Measurements from ENCODE around the gene RPS6KA6. TPM values are rescaled to one million over a fixed set of nuclear protein-coding genes. Genes with fewer than 3 reads are reported as not detected.

RPS6KA6 gene
- total RNA-seq, 4 donors from 2014 or later: 3.1 to 5.4 (median 3.9) TPM

- no peak for DNase-seq (ENCODE audit: extremely low spot score)
- intact Hi-C loops (cut with DNase I): no loop called here
- Histone ChIP-seq H3K4me3 (no peak overlapping the region), H3K36me3 (no peaks in the 10 kb centered on the region), H3K27ac (replicated peaks in 1 of 4) (no peak overlapping the region), H3K27me3 (peaks cover 0 to 7% (median 0%) of the 10 kb centered on the region in 4 donors), H3K9me3 (no peaks in the 10 kb centered on the region), H3K4me1 (no peaks in the 10 kb centered on the region)
- TF ChIP-seq CTCF (IDR thresholded peaks at IDR 0.05): no peak
- no peak for TF ChIP-seq POLR2AphosphoS5 (IDR thresholded peaks at IDR 0.05)
- no peak for TF ChIP-seq POLR2A (IDR thresholded peaks at IDR 0.05; ENCODE audit: low read depth)
- no peak for TF ChIP-seq EP300 (IDR thresholded peaks at IDR 0.05)
- 66% methylated on average over 4 of the region's 4 CpGs for WGBS
These were observed 143.9 kb downstream of the RPS6KA6 start for GRCh38 chrX:84044051-84044450.

Small RNA genes within 50 kb of the gene (small RNA-seq; reads per million reads assigned to genes)
- gene MIR548I4: 0 reads per million in 3 donors

Data from esophagus muscularis mucosa (tissue), 4 donors.